WERI-Rb-1 (cell line): ENCODE results near the gene CORO2A.

ENCODE experiments used
- DNase-seq: peaks from one replicate; pipeline ENCODE4 v3.0.0-alpha.2; 2020
- H3K27ac ChIP-seq: fragments of 250-450 bp; sonication (Bioruptor Pico); 2 replicates; pipeline ENCODE4 v1.5.1; 2020; ENCODE audit warnings: mild to moderate bottlenecking, moderate library complexity
- H3K27me3 ChIP-seq: fragments of 250-450 bp; sonication (Bioruptor Pico); 2 replicates; pipeline ENCODE4 v1.5.1; 2021; ENCODE audit warnings: mild to moderate bottlenecking, low read depth, moderate library complexity; ENCODE audit not compliant: insufficient read depth, severe bottlenecking
- H3K36me3 ChIP-seq: fragments of 250-450 bp; sonication (Bioruptor Pico); 2 replicates; pipeline ENCODE4 v1.5.1; 2020; ENCODE audit warnings: mild to moderate bottlenecking, moderate library complexity
- H3K4me3 ChIP-seq: 2 replicates; pipeline ENCODE4 v1.5.1; 2011; ENCODE audit warnings: low read depth, mild to moderate bottlenecking, control low read depth, low read length
- H3K9me3 ChIP-seq: fragments of 250-450 bp; sonication (Bioruptor Pico); 2 replicates; pipeline ENCODE4 v1.5.1; 2021; ENCODE audit warnings: mild to moderate bottlenecking, moderate library complexity; ENCODE audit not compliant: severe bottlenecking
- CTCF ChIP-seq: IDR thresholded peaks from 2 replicates; pipeline ENCODE4 v1.5.1; 2011; ENCODE audit warnings: low read depth, mild to moderate bottlenecking, control low read depth, inconsistent platforms, low read length

Gene CORO2A

GRCh38 chr9:98097836-98098235 lies 94.6 kb downstream of the CORO2A start:
- no peak for TF ChIP-seq CTCF
- no peak for DNase-seq
- Histone ChIP-seq H3K27ac (no peak overlapping the region), H3K9me3 (no peaks in the 10 kb centered on the region), H3K4me3 (no peak overlapping the region), H3K27me3 (no peaks in the 10 kb centered on the region), H3K36me3 (peaks cover 18% of the 10 kb centered on the region)

GRCh38 chr9:98096091-98096490 lies 96.3 kb downstream of the CORO2A start:
- DNase-seq = no peak
- Histone ChIP-seq H3K36me3 (peaks cover 18% of the 10 kb centered on the region), H3K9me3 (no peaks in the 10 kb centered on the region), H3K27me3 (no peaks in the 10 kb centered on the region), H3K4me3 (no peak overlapping the region), H3K27ac (no peak overlapping the region)
- no peak for TF ChIP-seq CTCF

GRCh38 chr9:98095401-98095800 lies 97.0 kb downstream of the CORO2A start:
- Histone ChIP-seq H3K36me3 (peaks cover 18% of the 10 kb centered on the region), H3K27me3 (no peaks in the 10 kb centered on the region), H3K9me3 (no peaks in the 10 kb centered on the region), H3K27ac (no peak overlapping the region), H3K4me3 (no peak overlapping the region)
- TF ChIP-seq CTCF = no peak
- DNase-seq = no peak

- H3K27me3 ChIP-seq = no peaks in the 10 kb centered on the region
- no peaks in the 10 kb centered on the region for H3K9me3 ChIP-seq
- peaks cover 18% of the 10 kb centered on the region for H3K36me3 ChIP-seq
- no peak for DNase-seq
- H3K27ac ChIP-seq = no peak overlapping the region
- no peak for TF ChIP-seq CTCF
- no peak overlapping the region for H3K4me3 ChIP-seq
Observed at GRCh38 chr9:98094851-98095250, 97.6 kb downstream of the CORO2A start.

GRCh38 chr9:98094316-98094715 lies 98.1 kb downstream of the CORO2A start:
- Histone ChIP-seq H3K4me3 (no peak overlapping the region), H3K36me3 (peaks cover 18% of the 10 kb centered on the region), H3K27me3 (no peaks in the 10 kb centered on the region), H3K27ac (no peak overlapping the region), H3K9me3 (no peaks in the 10 kb centered on the region)
- TF ChIP-seq CTCF = no peak
- no peak for DNase-seq

- no peak for TF ChIP-seq CTCF
- H3K4me3 ChIP-seq = no peak overlapping the region
- H3K36me3 ChIP-seq = peaks cover 5% of the 10 kb centered on the region
- no peaks in the 10 kb centered on the region for H3K27me3 ChIP-seq
- no peak for DNase-seq
- no peak overlapping the region for H3K27ac ChIP-seq
- H3K9me3 ChIP-seq = no peaks in the 10 kb centered on the region
Observed at GRCh38 chr9:98092613-98092931, 99.9 kb downstream of the CORO2A start.
